LNCaP clone FGC (cell line): ENCODE measurements around the gene OR9Q1.

Experiments used
- DNase-seq: peaks from one replicate; pipeline ENCODE4 v3.0.0-alpha.2; 2011; ENCODE audit warnings: low read depth
- H3K4me3 ChIP-seq: 2 replicates; pipeline ENCODE4 v1.5.1; 2011; ENCODE audit warnings: mild to moderate bottlenecking, low read depth, low read length, control low read depth
- CTCF ChIP-seq: IDR thresholded peaks from 2 replicates; pipeline ENCODE4 v1.5.1; 2012; ENCODE audit warnings: mild to moderate bottlenecking; ENCODE audit not compliant: control insufficient read depth, insufficient read depth; ENCODE audit errors: extremely low read depth

Gene OR9Q1

GRCh38 chr11:58057481-58057880 lies 33.8 kb downstream of the OR9Q1 start:
- DNase-seq: no peak
- no peak for TF ChIP-seq CTCF
- H3K4me3 ChIP-seq: no peak overlapping the region

- no peak overlapping the region for H3K4me3 ChIP-seq
- TF ChIP-seq CTCF: no peak
- DNase-seq: no peak
Observed at GRCh38 chr11:58058276-58059006, 34.8 kb downstream of the OR9Q1 start.

- TF ChIP-seq CTCF: no peak
- no peak overlapping the region for H3K4me3 ChIP-seq
- no peak for DNase-seq
Observed at GRCh38 chr11:58059007-58059350, 35.3 kb downstream of the OR9Q1 start.

- no peak for TF ChIP-seq CTCF
- no peak for DNase-seq
- no peak overlapping the region for H3K4me3 ChIP-seq
Observed at GRCh38 chr11:58060535-58060934, 36.9 kb downstream of the OR9Q1 start.

- no peak for DNase-seq
- no peak overlapping the region for H3K4me3 ChIP-seq
- no peak for TF ChIP-seq CTCF
Observed at GRCh38 chr11:58060939-58061672, 37.4 kb downstream of the OR9Q1 start.

GRCh38 chr11:58061813-58062212 lies 38.1 kb downstream of the OR9Q1 start:
- TF ChIP-seq CTCF: no peak
- DNase-seq: no peak

GRCh38 chr11:58067685-58068084 lies 44.0 kb downstream of the OR9Q1 start:
- H3K4me3 ChIP-seq: no peak overlapping the region
- DNase-seq: no peak
- no peak for TF ChIP-seq CTCF

More at GRCh38 chr11:58061813-58062212, 38.1 kb downstream of the OR9Q1 start:
- no peak overlapping the region for H3K4me3 ChIP-seq
